Measurements from ENCODE around the gene TMCO4.

GRCh38 chr1:19723874-19724273, 75.8 kb downstream of the TMCO4 start:
- TF ChIP-seq ZXDB (tag by site-specific recombination; IDR thresholded peaks at IDR 0.05) (no peak), ZEB2 (tag by site-specific recombination; IDR thresholded peaks at IDR 0.05) (no peak), ZNF639 (tag by site-specific recombination; IDR thresholded peaks at IDR 0.05) (no peak), ZNF239 (tag by site-specific recombination; IDR thresholded peaks at IDR 0.05) (no peak), CTCF (tag by site-specific recombination; IDR thresholded peaks at IDR 0.05) (no peak), ZNF121 (tag by site-specific recombination; IDR thresholded peaks at IDR 0.05) (no peak), ZBTB11 (tag by site-specific recombination; conservative IDR thresholded peaks at IDR 0.05; ENCODE audit: low read depth) (no peak), ZNF114 (tag by site-specific recombination; IDR thresholded peaks at IDR 0.05) (no peak), SP7 (tag by site-specific recombination; IDR thresholded peaks at IDR 0.05) (no peak), ZNF350 (tag by site-specific recombination; IDR thresholded peaks at IDR 0.05) (no peak), ZNF792 (tag by site-specific recombination; IDR thresholded peaks at IDR 0.05) (no peak)
